WERI-Rb-1 (cell line): Measurements from ENCODE around the gene OR7G2.
"Not testable (repeated sequence)": the region's sequence is repeated elsewhere in the genome, so short reads cannot be mapped to it uniquely, and the experiment has no call there.

Source experiments
- DNase-seq: peaks from one replicate; pipeline ENCODE4 v3.0.0-alpha.2; 2020
- H3K27ac ChIP-seq: fragments of 250-450 bp; sonication (Bioruptor Pico); 2 replicates; pipeline ENCODE4 v1.5.1; 2020; ENCODE audit warnings: mild to moderate bottlenecking, moderate library complexity
- H3K27me3 ChIP-seq: fragments of 250-450 bp; sonication (Bioruptor Pico); 2 replicates; pipeline ENCODE4 v1.5.1; 2021; ENCODE audit warnings: mild to moderate bottlenecking, low read depth, moderate library complexity; ENCODE audit not compliant: insufficient read depth, severe bottlenecking
- H3K36me3 ChIP-seq: fragments of 250-450 bp; sonication (Bioruptor Pico); 2 replicates; pipeline ENCODE4 v1.5.1; 2020; ENCODE audit warnings: mild to moderate bottlenecking, moderate library complexity
- H3K4me3 ChIP-seq: 2 replicates; pipeline ENCODE4 v1.5.1; 2011; ENCODE audit warnings: low read depth, mild to moderate bottlenecking, control low read depth, low read length
- H3K9me3 ChIP-seq: fragments of 250-450 bp; sonication (Bioruptor Pico); 2 replicates; pipeline ENCODE4 v1.5.1; 2021; ENCODE audit warnings: mild to moderate bottlenecking, moderate library complexity; ENCODE audit not compliant: severe bottlenecking
- CTCF ChIP-seq: IDR thresholded peaks from 2 replicates; pipeline ENCODE4 v1.5.1; 2011; ENCODE audit warnings: low read depth, mild to moderate bottlenecking, control low read depth, inconsistent platforms, low read length

OR7G2 gene

GRCh38 chr19:9073806-9074205 lies 33.5 kb downstream of the OR7G2 start:
- Histone ChIP-seq H3K4me3 (no peak overlapping the region), H3K27ac (no peak overlapping the region), H3K36me3 (no peaks in the 10 kb centered on the region), H3K27me3 (peaks cover 55% of the 10 kb centered on the region), H3K9me3 (peaks cover 3% of the 10 kb centered on the region)
- no peak for TF ChIP-seq CTCF
- DNase-seq: no peak

- not testable (repeated sequence) for H3K27ac ChIP-seq, H3K9me3 ChIP-seq, H3K4me3 ChIP-seq, DNase-seq, H3K36me3 ChIP-seq
- H3K27me3 ChIP-seq: peaks cover 56% of the 10 kb centered on the region
These were observed 35.6 kb downstream of the OR7G2 start for GRCh38 chr19:9071720-9072119.

GRCh38 chr19:9070066-9070465 lies 37.2 kb downstream of the OR7G2 start:
- TF ChIP-seq CTCF: no peak
- no peak for DNase-seq
- H3K27me3 ChIP-seq: peaks cover 54% of the 10 kb centered on the region
- no peak overlapping the region for H3K4me3 ChIP-seq
- no peaks in the 10 kb centered on the region for H3K36me3 ChIP-seq
- H3K9me3 ChIP-seq: no peaks in the 10 kb centered on the region
- H3K27ac ChIP-seq: no peak overlapping the region

- no peak for TF ChIP-seq CTCF
- no peaks in the 10 kb centered on the region for H3K36me3 ChIP-seq
- DNase-seq: no peak
- peaks cover 50% of the 10 kb centered on the region for H3K27me3 ChIP-seq
- H3K9me3 ChIP-seq: no peaks in the 10 kb centered on the region
- H3K27ac ChIP-seq: no peak overlapping the region
- H3K4me3 ChIP-seq: no peak overlapping the region
These were observed 41.7 kb downstream of the OR7G2 start for GRCh38 chr19:9065457-9066014.

GRCh38 chr19:9061879-9062278 lies 45.4 kb downstream of the OR7G2 start:
- H3K27me3 ChIP-seq: peaks cover 65% of the 10 kb centered on the region
- no peaks in the 10 kb centered on the region for H3K9me3 ChIP-seq
- DNase-seq: no peak
- H3K4me3 ChIP-seq: no peak overlapping the region
- no peak for TF ChIP-seq CTCF
- no peak overlapping the region for H3K27ac ChIP-seq
- no peaks in the 10 kb centered on the region for H3K36me3 ChIP-seq

GRCh38 chr19:9060564-9061340 lies 46.5 kb downstream of the OR7G2 start:
- TF ChIP-seq CTCF: no peak

More at GRCh38 chr19:9060564-9061340, 46.5 kb downstream of the OR7G2 start:
- no peak for DNase-seq
- Histone ChIP-seq H3K4me3 (no peak overlapping the region), H3K27ac (no peak overlapping the region), H3K36me3 (no peaks in the 10 kb centered on the region), H3K27me3 (peaks cover 68% of the 10 kb centered on the region), H3K9me3 (no peaks in the 10 kb centered on the region)
